NCI-H187 treated with DMSO at 0.1 percent for 48 hours (cell line): ENCODE results near the gene SLC16A9.

ENCODE experiments used
- DNase-seq: peaks from one replicate; lab custom pipeline; 2025; lab: John Stamatoyannopoulos, UW

SLC16A9 gene

GRCh38 chr10:59719374-59719773 is 9.7 kb upstream of the SLC16A9 start:
- DNase-seq = no peak

GRCh38 chr10:59718257-59718656 is 8.6 kb upstream of the SLC16A9 start:
- no peak for DNase-seq

- no peak for DNase-seq
Measured at GRCh38 chr10:59713196-59713821, 3.7 kb upstream of the SLC16A9 start.

GRCh38 chr10:59711871-59712494 is 2.3 kb upstream of the SLC16A9 start:
- DNase-seq = no peak

GRCh38 chr10:59708816-59709394 is 745 bp downstream of the SLC16A9 start:
- no peak for DNase-seq

- DNase-seq = no peak
Measured at GRCh38 chr10:59706851-59707797, 2.5 kb downstream of the SLC16A9 start.

GRCh38 chr10:59705931-59706330 is 3.7 kb downstream of the SLC16A9 start:
- DNase-seq = no peak

GRCh38 chr10:59704630-59705029 is 5.0 kb downstream of the SLC16A9 start:
- DNase-seq = no peak

GRCh38 chr10:59702347-59702746 is 7.3 kb downstream of the SLC16A9 start:
- DNase-seq = no peak

GRCh38 chr10:59700709-59701108 is 8.9 kb downstream of the SLC16A9 start:
- no peak for DNase-seq

GRCh38 chr10:59698326-59698725 is 11.3 kb downstream of the SLC16A9 start:
- DNase-seq = no peak

- no peak for DNase-seq
Measured at GRCh38 chr10:59695637-59696036, 14.0 kb downstream of the SLC16A9 start.

- DNase-seq = no peak
Measured at GRCh38 chr10:59694936-59695335, 14.7 kb downstream of the SLC16A9 start.

- no peak for DNase-seq
Measured at GRCh38 chr10:59692113-59692512, 17.5 kb downstream of the SLC16A9 start.

- no peak for DNase-seq
Measured at GRCh38 chr10:59688921-59689351, 20.7 kb downstream of the SLC16A9 start.

GRCh38 chr10:59687657-59688056 is 22.0 kb downstream of the SLC16A9 start:
- DNase-seq = no peak

GRCh38 chr10:59684006-59684405 is 25.6 kb downstream of the SLC16A9 start:
- no peak for DNase-seq

GRCh38 chr10:59682986-59683937 is 26.4 kb downstream of the SLC16A9 start:
- DNase-seq = no peak

GRCh38 chr10:59680199-59680598 is 29.5 kb downstream of the SLC16A9 start:
- no peak for DNase-seq

GRCh38 chr10:59678884-59679301 is 30.8 kb downstream of the SLC16A9 start:
- no peak for DNase-seq

- no peak for DNase-seq
Measured at GRCh38 chr10:59677253-59677831, 32.3 kb downstream of the SLC16A9 start.
